Smooth muscle cell (in vitro differentiated cells): ENCODE data around the gene PRSS33. TPM values are rescaled to one million over a fixed set of nuclear protein-coding genes. Genes with fewer than 3 reads are reported as not detected.

Source experiments
- DNase-seq: peaks from one replicate; lab custom pipeline; 2025; ENCODE audit not compliant: unreplicated experiment; lab: John Stamatoyannopoulos, UW
- H2AFZ ChIP-seq: fragments of 200-600 bp; sonication (generic); 2 replicates; pipeline ENCODE4 v1.6.0; 2016; ENCODE audit warnings: antibody characterized with exemption, low read depth, mild to moderate bottlenecking
- H3F3A ChIP-seq: fragments of 200-600 bp; sonication (generic); 2 replicates; pipeline ENCODE4 v1.6.0; 2017; ENCODE audit warnings: antibody characterized with exemption, low read depth
- H3K27ac ChIP-seq: fragments of 200-600 bp; sonication (generic); 2 replicates; pipeline ENCODE4 v1.5.1; 2016; ENCODE audit warnings: low read depth, mild to moderate bottlenecking
- H3K27me3 ChIP-seq: fragments of 200-600 bp; sonication (generic); 2 replicates; pipeline ENCODE4 v1.6.1; 2016; ENCODE audit warnings: low read depth, mild to moderate bottlenecking
- H3K36me3 ChIP-seq: fragments of 200-600 bp; sonication (generic); 2 replicates; pipeline ENCODE4 v1.5.1; 2016; ENCODE audit warnings: low read depth
- H3K4me1 ChIP-seq: fragments of 200-600 bp; sonication (generic); 2 replicates; pipeline ENCODE4 v1.5.1; 2016; ENCODE audit warnings: low read depth
- H3K4me2 ChIP-seq: fragments of 200-600 bp; sonication (generic); 2 replicates; pipeline ENCODE4 v1.6.0; 2016; ENCODE audit warnings: mild to moderate bottlenecking
- H3K4me3 ChIP-seq: fragments of 200-600 bp; sonication (generic); 2 replicates; pipeline ENCODE4 v1.5.1; 2016; ENCODE audit warnings: mild to moderate bottlenecking
- H3K79me2 ChIP-seq: fragments of 200-600 bp; sonication (generic); 2 replicates; pipeline ENCODE4 v1.6.0; 2016; ENCODE audit warnings: low read depth, mild to moderate bottlenecking
- H3K9ac ChIP-seq: fragments of 200-600 bp; sonication (generic); 2 replicates; pipeline ENCODE4 v1.6.0; 2016; ENCODE audit warnings: low read depth
- H3K9me3 ChIP-seq: fragments of 200-600 bp; sonication (generic); replicated peaks from 2 replicates; pipeline ENCODE4 v1.5.1; 2016; ENCODE audit warnings: low read depth
- H4K20me1 ChIP-seq: fragments of 200-600 bp; sonication (generic); 2 replicates; pipeline ENCODE4 v1.6.0; 2016; ENCODE audit warnings: low read depth
- WGBS: methylation state at CpG from one replicate; pipeline ENCODE4 v1.1.7; 2016; ENCODE audit warnings: low lambda C conversion rate; 5-methylcytosine and 5-hydroxymethylcytosine counted together
- polyA plus RNA-seq: library from polyadenylated mRNA; unstranded; fragments of >200 nt; fragmentation: Nextera tagmentation; extraction: Ambion mirVana; gene quantifications from 2 replicates; pipeline ENCODE4 v1.2.1, GENCODE V29; 2016
- total RNA-seq: library from RNA; depleted of rRNA; stranded (reverse); fragments of >200 nt; gene quantifications from 2 replicates; pipeline ENCODE4 v1.2.3, GENCODE V29; 2014
- TF ChIP-seq, protein P1 (sequence below): fragments of 200-600 bp; sonication (generic); IDR thresholded peaks from 2 replicates; pipeline ENCODE4 v1.5.1; 2017; ENCODE audit warnings: borderline replicate concordance, mild to moderate bottlenecking, antibody characterized with exemption; ENCODE audit not compliant: insufficient read depth, poor library complexity, severe bottlenecking

Gene PRSS33
- total and polyA plus RNA-seq, 2 experiments from 2014 or later, result not detected

- DNase-seq, result no peak
- no peaks in the 10 kb centered on the region for H4K20me1 ChIP-seq
- no peaks in the 10 kb centered on the region for H3K9me3 ChIP-seq
- WGBS, result 87% methylated on average over 8 of the region's 8 CpGs
- H3F3A ChIP-seq, result no peaks in the 10 kb centered on the region
- no peak overlapping the region for H3K4me2 ChIP-seq
- H3K4me1 ChIP-seq, result no peaks in the 10 kb centered on the region
- no peak overlapping the region for H3K27ac ChIP-seq
- H3K27me3 ChIP-seq, result no peaks in the 10 kb centered on the region
- no peak overlapping the region for H2AFZ ChIP-seq
- no peaks in the 10 kb centered on the region for H3K79me2 ChIP-seq
- H3K36me3 ChIP-seq, result no peaks in the 10 kb centered on the region
- TF ChIP-seq, protein P1, sequence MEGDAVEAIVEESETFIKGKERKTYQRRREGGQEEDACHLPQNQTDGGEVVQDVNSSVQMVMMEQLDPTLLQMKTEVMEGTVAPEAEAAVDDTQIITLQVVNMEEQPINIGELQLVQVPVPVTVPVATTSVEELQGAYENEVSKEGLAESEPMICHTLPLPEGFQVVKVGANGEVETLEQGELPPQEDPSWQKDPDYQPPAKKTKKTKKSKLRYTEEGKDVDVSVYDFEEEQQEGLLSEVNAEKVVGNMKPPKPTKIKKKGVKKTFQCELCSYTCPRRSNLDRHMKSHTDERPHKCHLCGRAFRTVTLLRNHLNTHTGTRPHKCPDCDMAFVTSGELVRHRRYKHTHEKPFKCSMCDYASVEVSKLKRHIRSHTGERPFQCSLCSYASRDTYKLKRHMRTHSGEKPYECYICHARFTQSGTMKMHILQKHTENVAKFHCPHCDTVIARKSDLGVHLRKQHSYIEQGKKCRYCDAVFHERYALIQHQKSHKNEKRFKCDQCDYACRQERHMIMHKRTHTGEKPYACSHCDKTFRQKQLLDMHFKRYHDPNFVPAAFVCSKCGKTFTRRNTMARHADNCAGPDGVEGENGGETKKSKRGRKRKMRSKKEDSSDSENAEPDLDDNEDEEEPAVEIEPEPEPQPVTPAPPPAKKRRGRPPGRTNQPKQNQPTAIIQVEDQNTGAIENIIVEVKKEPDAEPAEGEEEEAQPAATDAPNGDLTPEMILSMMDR, result no peak
- H3K9ac ChIP-seq, result no peak overlapping the region
- H3K4me3 ChIP-seq, result no peak overlapping the region
These were observed 34.8 kb upstream of the PRSS33 start for GRCh38 chr16:2822158-2822495.

GRCh38 chr16:2821487-2822157, 34.3 kb upstream of the PRSS33 start:
- Histone ChIP-seq H3F3A (no peaks in the 10 kb centered on the region), H3K36me3 (no peaks in the 10 kb centered on the region), H3K27me3 (no peaks in the 10 kb centered on the region), H3K4me3 (no peak overlapping the region), H3K4me1 (no peaks in the 10 kb centered on the region), H2AFZ (no peak overlapping the region), H3K9ac (no peak overlapping the region), H3K27ac (no peak overlapping the region), H3K4me2 (no peak overlapping the region), H3K79me2 (no peaks in the 10 kb centered on the region), H4K20me1 (no peaks in the 10 kb centered on the region), H3K9me3 (no peaks in the 10 kb centered on the region)
- WGBS, result 85% methylated on average over 9 of the region's 9 CpGs
- TF ChIP-seq, protein P1, result no peak
- DNase-seq, result no peak

GRCh38 chr16:2820836-2821486, 33.6 kb upstream of the PRSS33 start:
- TF ChIP-seq, protein P1, result no peak
- no peaks in the 10 kb centered on the region for H3F3A ChIP-seq
- no peaks in the 10 kb centered on the region for H4K20me1 ChIP-seq
- no peak overlapping the region for H2AFZ ChIP-seq
- DNase-seq, result no peak
- 92% methylated on average over 14 of the region's 14 CpGs for WGBS
- H3K9me3 ChIP-seq, result no peaks in the 10 kb centered on the region
- H3K27ac ChIP-seq, result no peak overlapping the region
- H3K4me3 ChIP-seq, result no peak overlapping the region
- no peaks in the 10 kb centered on the region for H3K27me3 ChIP-seq
- H3K79me2 ChIP-seq, result no peaks in the 10 kb centered on the region
- no peak overlapping the region for H3K9ac ChIP-seq
- no peaks in the 10 kb centered on the region for H3K36me3 ChIP-seq
- no peaks in the 10 kb centered on the region for H3K4me1 ChIP-seq
- H3K4me2 ChIP-seq, result no peak overlapping the region
